OCI-LY7 (cell line): ENCODE data around the gene LAMA2.

Source experiments
- EZH2phosphoT487 ChIP-seq: fragments of 200-600 bp; sonication (generic); IDR thresholded peaks from 2 replicates; pipeline ENCODE4 v1.6.1; 2018; ENCODE audit warnings: low read depth, borderline replicate concordance, mild to moderate bottlenecking, mixed run types, antibody characterized with exemption, low read length, moderate library complexity, mixed read lengths
- TF ChIP-seq, protein P1 (sequence below): fragments of 200-600 bp; sonication (generic); conservative IDR thresholded peaks from 2 replicates; pipeline ENCODE4 v1.5.1; 2014; ENCODE audit warnings: mild to moderate bottlenecking, antibody characterized with exemption, low read length, moderate library complexity, mixed read lengths

GRCh38 chr6:129279343-129280292 lies 396.7 kb downstream of the LAMA2 start:
- TF ChIP-seq, protein P1, sequence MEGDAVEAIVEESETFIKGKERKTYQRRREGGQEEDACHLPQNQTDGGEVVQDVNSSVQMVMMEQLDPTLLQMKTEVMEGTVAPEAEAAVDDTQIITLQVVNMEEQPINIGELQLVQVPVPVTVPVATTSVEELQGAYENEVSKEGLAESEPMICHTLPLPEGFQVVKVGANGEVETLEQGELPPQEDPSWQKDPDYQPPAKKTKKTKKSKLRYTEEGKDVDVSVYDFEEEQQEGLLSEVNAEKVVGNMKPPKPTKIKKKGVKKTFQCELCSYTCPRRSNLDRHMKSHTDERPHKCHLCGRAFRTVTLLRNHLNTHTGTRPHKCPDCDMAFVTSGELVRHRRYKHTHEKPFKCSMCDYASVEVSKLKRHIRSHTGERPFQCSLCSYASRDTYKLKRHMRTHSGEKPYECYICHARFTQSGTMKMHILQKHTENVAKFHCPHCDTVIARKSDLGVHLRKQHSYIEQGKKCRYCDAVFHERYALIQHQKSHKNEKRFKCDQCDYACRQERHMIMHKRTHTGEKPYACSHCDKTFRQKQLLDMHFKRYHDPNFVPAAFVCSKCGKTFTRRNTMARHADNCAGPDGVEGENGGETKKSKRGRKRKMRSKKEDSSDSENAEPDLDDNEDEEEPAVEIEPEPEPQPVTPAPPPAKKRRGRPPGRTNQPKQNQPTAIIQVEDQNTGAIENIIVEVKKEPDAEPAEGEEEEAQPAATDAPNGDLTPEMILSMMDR = no peak
- TF ChIP-seq EZH2phosphoT487 = no peak
